GM12892 (cell line): Measurements from ENCODE around the gene PNCK.

Experiments
- POLR2A ChIP-seq: IDR thresholded peaks from 2 replicates; pipeline ENCODE4 v1.6.1; 2011; ENCODE audit warnings: low read depth, low read length, control low read depth
- POLR2AphosphoS5 ChIP-seq: IDR thresholded peaks from 2 replicates; pipeline ENCODE4 v1.6.1; 2011; ENCODE audit warnings: low read depth, low read length, control low read depth

DNA sequence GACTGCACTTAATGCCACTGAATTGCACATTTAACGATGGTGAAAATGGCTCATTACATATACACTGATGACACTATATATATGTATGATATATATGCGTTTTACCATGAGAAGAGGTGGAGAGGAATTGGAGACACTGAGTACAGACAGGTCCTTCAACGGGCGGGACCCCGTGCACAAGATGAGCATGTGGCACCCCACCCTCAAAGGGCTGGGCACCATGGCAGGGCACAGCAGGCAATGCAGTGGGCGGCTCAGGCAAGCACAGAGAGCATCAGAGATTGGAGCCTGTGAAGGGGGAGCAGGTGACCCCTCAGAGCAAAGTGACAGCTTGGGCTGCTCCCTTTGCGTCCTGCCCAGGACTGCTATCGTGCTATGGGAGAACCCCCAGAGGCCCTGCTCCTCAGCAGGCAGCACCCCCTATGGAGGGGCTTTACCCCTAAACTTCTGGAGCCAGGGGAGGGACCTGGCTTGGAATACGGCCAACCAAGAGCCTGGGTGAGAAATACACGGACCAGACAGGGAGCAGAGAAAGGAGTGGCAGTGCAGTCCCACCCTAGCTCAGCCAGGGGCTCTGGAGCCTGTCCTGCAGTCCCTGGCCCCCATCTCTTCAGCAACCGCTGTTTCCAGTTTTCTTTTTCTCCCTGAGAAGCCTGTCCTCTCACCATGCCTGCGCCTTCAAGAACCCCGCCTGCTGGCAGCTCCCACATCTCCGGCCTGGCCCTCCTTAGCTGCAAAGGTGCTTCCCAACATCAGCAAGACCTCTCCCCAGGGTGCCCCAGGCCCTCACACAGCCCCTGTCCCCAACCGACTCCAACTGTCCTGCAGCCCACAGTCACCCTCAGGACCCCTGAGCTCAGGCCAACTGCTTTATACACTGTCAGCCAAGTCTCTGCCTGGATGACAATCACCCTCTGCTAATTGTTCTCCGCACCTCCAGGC is 24.6 kb upstream of the PNCK start:
- TF ChIP-seq POLR2A (no peak), POLR2AphosphoS5 (no peak)
